ENCODE data around the gene ZSWIM7. TPM values are rescaled to one million over a fixed set of nuclear protein-coding genes. Genes with fewer than 3 reads are reported as not detected.
A peak's percentile ranks its signal among the peaks of the same experiment; 100 is the strongest.
"Not testable (repeated sequence)": the region's sequence is repeated elsewhere in the genome, so short reads cannot be mapped to it uniquely, and the experiment has no call there.

The ZSWIM7 gene
- total RNA-seq, 1 donor from 2014 or later = 19.5 TPM

DNA sequence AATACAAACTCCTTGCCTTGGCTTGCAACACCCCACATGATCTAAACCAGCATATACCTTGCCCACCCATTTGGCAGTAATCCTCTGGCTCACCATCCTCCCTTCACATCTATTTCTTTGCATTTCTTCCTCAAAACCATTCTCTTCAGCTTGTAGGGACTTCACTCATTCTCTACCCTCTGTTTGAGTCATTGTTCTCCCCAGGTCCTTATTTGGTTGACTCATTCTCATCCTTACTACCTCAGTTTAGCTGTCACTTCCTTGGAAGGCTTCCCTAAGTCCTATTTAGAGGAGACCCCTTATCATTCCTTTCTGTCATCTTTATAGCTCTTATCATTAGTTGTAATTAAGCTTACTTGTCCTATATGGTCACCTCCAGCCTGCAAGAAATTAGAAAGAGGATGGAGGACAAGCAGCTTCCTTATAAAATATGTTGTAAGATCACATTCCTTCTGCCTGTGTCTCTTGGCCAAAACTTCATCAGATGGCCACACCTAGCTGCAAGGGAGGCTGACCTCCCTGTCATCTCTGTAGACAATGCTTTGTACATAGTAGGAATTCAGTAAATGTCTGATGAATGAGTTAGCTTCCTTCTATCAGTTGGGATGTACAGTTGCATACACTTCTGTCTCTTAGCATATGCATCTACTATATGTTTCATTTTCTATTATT lies 1.9 kb upstream of the ZSWIM7 start:
- ATAC-seq (no peak), DNase-seq (no peak)
- intact Hi-C loops (cut with micrococcal nuclease) = no loop called here

DNA sequence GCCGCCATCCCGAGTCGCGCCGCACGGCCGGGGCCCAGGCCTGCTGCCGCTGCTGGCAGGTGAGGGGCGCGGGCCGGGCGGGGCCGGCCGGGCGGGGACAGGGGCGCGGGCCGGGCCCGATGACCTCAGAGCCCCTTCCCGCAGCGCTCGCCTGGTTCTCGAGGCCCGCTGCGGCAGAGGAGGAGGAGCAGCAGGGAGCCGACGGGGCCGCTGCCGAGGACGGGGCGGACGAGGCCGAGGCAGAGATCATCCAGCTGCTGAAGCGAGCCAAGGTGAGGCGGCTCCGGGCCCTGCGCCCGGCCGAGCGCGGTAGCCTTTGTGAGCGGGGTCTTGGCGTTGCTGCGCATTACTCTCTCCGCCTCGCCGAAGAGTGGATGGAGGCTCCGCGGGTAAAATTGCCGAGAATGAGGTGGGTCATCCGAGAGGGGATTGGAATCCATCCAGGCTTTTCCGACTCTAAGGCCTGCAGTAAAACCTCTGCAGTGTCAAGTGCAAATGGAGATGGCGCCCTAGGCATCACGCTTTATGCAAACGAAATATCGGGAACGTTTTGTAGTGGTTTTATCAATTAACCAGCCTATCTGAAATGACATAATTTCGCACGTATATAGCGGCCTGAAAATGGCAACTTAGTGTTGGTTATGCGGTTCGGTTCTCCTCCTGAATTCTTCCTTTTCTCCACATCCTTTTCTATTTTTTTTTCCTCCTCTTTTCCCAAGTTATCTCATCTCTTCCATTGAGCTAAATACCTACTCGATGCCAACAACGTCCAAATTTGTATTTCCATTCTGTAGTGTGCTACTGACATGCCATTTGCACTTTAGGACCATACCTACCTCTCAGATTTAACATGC lies 697 bp upstream of the ZSWIM7 start:
- ATAC-seq (no peak), DNase-seq (no peak)
- intact Hi-C loops (cut with micrococcal nuclease) = loop anchor here (5.0 kb wide), 1 partner anchor 173 kb away; no protein-coding TSS in a partner anchor

DNA sequence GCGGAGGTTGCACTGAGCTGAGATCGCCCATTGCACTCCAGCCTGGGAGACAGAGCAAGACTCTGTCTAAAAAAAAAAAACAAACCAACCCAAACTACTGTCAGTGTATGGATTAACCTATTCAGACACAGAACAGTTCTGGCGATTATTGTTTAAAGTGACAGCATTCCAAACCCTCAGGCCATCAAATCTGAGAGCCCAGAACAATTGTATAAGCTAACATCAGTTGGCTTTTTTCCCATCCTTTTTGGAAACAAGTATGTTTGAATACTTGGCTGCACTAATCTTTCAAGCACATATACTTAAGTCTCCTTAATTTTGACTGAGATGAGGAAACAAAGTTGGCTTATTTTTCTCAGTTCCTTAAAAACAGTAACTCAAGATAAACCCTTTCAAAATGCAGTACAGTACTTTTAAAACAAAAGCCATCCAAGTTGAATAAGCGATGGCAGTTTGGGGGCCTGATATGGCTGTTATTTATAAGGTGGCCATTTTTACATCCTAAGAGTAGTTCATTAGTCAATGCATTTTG lies 1.4 kb downstream of the ZSWIM7 start:
- no peak for ATAC-seq

DNA sequence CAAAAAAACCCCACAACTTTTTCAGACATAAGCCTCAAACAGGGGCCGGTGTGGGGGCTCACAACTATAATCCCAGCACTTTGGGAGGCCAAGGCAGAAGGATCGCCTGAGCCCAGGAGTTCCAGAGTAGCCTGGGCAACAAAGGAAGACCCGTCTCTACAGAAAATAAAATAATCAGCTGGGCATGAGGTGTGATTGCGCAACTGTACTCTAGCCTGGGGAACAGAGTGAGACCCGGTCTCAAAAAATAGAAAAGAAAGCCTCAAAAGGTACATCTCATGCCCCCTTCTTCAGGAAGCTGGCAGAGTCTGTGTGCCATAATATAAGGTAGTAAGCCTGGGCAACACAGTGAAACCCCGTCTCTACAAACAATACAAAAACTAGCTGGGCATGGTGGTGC lies 3.2 kb downstream of the ZSWIM7 start:
- no peak for ATAC-seq
- intact Hi-C loops (cut with micrococcal nuclease) = loop anchor here (5.0 kb wide), 1 partner anchor 169 kb away; no protein-coding TSS in a partner anchor
- DNase-seq = no peak

More for the DNA sequence above, 1.4 kb downstream of the ZSWIM7 start:
- intact Hi-C loops (cut with micrococcal nuclease) = loop anchor here (5.0 kb wide), 1 partner anchor 171 kb away; no protein-coding TSS in a partner anchor
- DNase-seq = no peak

DNA sequence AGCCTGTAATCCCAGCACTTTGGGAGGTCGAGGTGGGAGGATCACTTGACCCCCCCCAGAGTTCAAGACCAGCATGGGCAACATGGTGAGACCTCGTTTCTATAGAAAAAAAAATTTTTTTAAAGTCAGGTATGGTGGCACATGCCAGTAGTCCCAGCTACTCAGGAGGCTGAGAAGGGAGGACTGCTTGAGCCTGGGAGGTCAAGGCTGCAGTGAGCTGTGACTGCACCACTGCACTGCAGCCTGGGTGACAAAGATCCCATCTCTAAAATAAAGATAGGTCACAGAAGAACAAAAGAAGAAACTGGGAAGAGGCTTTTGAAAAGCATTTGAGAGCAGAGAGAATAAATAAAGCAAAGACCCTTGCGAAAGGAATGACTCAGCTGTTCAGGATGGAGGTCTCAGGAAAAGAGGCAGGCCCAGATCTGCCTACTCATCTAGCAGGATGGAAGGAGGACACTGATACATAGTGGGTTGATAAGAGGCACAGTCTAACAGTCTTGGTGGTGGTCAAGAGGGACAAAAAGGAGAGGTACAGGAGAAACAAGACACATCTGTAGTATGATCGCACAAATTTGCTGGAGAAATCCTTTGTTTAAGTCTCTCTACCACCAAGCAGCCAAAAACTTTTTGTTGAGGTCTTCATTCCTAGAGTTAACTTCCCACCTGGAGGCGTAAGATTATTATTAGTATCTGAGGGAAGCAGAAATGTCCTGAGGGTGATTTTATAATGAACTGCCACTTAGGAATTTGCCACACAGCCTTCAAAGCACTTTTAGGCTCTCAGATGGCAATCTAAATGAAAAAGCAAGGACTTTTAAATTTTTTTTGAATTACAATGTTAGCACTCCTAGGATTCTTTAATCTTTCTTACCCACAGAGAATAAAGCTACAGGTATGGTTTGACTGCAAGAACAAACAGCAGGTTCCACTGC lies 17.6 kb downstream of the ZSWIM7 start:
- ATAC-seq (no peak), DNase-seq (no peak)
- intact Hi-C loops (cut with micrococcal nuclease) = no loop called here

GRCh38 chr17:15981208-15981607 lies 18.3 kb downstream of the ZSWIM7 start:
- no peak for DNase-seq
- intact Hi-C loops (cut with micrococcal nuclease) = no loop called here
- no peak for ATAC-seq

GRCh38 chr17:15979013-15979412 lies 20.5 kb downstream of the ZSWIM7 start:
- intact Hi-C loops (cut with micrococcal nuclease); DNase-seq; ATAC-seq: not testable (repeated sequence)

DNA sequence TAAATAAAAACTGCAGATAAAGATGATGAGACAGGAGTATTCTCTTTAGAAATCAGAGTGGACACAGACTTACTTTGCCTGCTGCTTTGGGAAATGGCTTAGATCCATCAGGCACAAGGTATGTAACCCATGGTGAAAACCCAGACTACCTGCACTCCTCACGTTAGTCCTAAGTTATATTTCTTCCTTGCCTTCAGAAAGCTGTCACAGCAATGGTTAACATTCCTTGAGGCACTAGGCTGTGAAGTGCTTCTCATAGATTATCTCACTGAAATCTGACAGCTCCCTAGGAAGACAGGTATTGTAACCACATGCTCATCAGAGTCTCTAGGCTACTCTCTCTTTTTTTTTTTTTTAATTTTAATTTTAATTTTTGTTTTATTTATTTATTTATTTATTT lies 20.9 kb downstream of the ZSWIM7 start:
- no peak for DNase-seq
- ATAC-seq = no peak
- intact Hi-C loops (cut with micrococcal nuclease) = no loop called here

DNA sequence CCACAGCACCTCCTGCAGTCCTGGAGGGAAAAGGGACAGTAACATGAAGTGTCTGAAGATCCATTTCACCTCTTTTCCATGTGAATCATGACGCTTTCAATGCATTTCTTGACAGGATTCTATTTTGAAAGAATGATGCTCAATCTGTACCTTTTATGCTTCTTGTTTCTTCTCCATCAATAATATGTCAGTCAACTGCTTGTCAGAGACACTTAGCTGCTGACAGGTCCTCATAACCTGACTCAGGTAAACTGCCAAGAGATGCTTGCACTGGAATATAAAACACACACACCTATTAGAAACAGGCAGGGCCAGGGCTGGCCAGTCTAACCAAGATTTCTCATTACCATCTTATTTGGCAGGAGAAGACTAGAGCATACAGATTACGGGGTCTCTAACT lies 21.6 kb downstream of the ZSWIM7 start:
- DNase-seq (no peak), ATAC-seq (no peak)
- intact Hi-C loops (cut with micrococcal nuclease) = no loop called here

- no peak for ATAC-seq
- no peak for DNase-seq
- intact Hi-C loops (cut with micrococcal nuclease) = no loop called here
Measured at GRCh38 chr17:15973834-15974233, 25.7 kb downstream of the ZSWIM7 start.

- no peak for ATAC-seq
- intact Hi-C loops (cut with micrococcal nuclease) = no loop called here
- DNase-seq = no peak
Measured at GRCh38 chr17:15973016-15973415, 26.5 kb downstream of the ZSWIM7 start.

DNA sequence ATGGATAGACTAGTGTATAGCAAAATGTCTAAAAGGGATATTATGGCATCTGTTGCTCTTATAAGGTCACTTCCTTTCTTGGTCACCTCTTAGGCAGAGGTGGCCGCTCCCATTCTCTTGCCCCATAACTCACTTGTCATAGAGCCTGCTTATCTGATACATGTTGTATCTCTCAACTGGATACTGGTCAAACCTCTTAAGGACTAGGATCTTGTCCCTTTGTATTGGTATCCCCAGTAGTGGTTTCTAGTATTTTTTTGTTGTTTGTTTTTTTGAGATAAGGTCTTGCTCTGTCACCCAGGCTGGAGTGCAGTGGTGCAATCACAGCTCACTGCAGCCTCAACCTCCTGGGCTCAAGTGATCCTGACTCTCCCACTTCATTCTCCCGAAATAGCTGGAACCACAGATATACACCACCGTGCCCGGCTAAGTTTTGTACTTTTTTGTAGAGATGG lies 27.0 kb downstream of the ZSWIM7 start:
- intact Hi-C loops (cut with micrococcal nuclease) = no loop called here
- ATAC-seq = no peak
- DNase-seq = no peak

- no peak for DNase-seq
- intact Hi-C loops (cut with micrococcal nuclease) = no loop called here
- no peak for ATAC-seq
Measured at GRCh38 chr17:15971882-15972281, 27.6 kb downstream of the ZSWIM7 start.

DNA sequence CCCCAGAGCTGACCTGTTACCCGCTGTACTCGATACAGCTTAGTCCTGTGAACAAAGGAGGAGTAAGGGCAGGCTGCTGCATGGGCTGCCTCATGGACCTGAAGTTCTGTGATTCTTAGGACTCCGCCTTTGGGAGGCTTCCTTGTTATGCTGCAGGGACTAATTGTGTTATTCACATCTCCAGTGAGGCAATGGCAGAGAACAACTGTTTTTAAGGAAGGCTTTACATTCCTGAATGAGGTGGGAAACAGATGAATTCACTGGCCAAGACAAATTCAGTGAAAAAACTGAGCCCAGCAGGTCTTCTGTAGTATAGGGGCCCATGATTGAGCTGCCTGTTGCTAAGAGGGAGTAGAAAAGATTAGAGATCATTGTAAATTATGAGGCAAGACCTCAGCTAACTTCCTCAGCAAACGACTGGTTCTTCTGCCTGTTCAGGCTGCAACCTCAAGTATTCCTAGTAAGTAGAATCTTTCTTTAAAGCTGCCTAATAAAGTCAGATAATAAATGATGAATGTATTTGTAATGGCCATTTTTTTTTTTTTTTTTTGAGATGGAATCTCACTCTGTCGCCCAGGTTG lies 28.3 kb downstream of the ZSWIM7 start:
- ATAC-seq = no peak
- DNase-seq = no peak
- intact Hi-C loops (cut with micrococcal nuclease) = no loop called here

- ATAC-seq (no peak), DNase-seq (no peak)
- intact Hi-C loops (cut with micrococcal nuclease) = no loop called here
Measured at GRCh38 chr17:15970500-15970899, 29.0 kb downstream of the ZSWIM7 start.

DNA sequence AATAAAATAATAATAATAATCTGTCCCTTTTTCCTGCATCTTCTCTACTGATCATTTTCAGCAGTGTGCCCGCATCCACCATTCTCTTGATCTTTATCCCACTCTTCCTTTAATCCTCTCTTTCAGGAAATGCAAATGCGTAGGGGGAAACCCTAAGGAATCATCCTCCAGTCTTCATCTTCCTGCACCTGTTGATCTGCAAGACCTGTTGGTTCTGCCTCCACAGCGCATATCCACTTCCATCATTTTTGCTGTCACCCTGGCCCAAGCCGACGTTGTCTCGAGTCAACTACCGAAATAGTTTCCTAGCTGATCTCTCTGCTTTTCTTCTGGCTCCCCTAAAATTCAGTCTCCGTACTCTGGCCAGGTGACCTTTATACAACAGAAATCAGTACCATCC lies 30.0 kb downstream of the ZSWIM7 start:
- DNase-seq = no peak
- intact Hi-C loops (cut with micrococcal nuclease) = no loop called here
- ATAC-seq = no peak

GRCh38 chr17:15967706-15968399 lies 31.7 kb downstream of the ZSWIM7 start:
- no peak for ATAC-seq
- DNase-seq = no peak
- intact Hi-C loops (cut with micrococcal nuclease) = no loop called here

- DNase-seq (no peak), ATAC-seq (peak; percentile 52)
- intact Hi-C loops (cut with micrococcal nuclease) = no loop called here
Measured at GRCh38 chr17:15966879-15967248, 32.6 kb downstream of the ZSWIM7 start.
